PC-9 (cell line): ENCODE data around the gene LNX1.

ENCODE experiments used
- EZH2 ChIP-seq: fragments of 200-600 bp; sonication (generic); IDR thresholded peaks from 2 replicates; pipeline ENCODE4 v1.8.0; 2017; ENCODE audit warnings: antibody characterized with exemption, low read depth
- TF ChIP-seq, protein P1 (sequence below): fragments of 200-600 bp; sonication (generic); conservative IDR thresholded peaks from 2 replicates; pipeline ENCODE4 v1.6.1; 2017; ENCODE audit warnings: mixed run types, antibody characterized with exemption, mild to moderate bottlenecking, moderate library complexity

GRCh38 chr4:53537606-53538005, 53.7 kb downstream of the LNX1 start:
- TF ChIP-seq, protein P1, sequence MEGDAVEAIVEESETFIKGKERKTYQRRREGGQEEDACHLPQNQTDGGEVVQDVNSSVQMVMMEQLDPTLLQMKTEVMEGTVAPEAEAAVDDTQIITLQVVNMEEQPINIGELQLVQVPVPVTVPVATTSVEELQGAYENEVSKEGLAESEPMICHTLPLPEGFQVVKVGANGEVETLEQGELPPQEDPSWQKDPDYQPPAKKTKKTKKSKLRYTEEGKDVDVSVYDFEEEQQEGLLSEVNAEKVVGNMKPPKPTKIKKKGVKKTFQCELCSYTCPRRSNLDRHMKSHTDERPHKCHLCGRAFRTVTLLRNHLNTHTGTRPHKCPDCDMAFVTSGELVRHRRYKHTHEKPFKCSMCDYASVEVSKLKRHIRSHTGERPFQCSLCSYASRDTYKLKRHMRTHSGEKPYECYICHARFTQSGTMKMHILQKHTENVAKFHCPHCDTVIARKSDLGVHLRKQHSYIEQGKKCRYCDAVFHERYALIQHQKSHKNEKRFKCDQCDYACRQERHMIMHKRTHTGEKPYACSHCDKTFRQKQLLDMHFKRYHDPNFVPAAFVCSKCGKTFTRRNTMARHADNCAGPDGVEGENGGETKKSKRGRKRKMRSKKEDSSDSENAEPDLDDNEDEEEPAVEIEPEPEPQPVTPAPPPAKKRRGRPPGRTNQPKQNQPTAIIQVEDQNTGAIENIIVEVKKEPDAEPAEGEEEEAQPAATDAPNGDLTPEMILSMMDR = no peak
- no peak for TF ChIP-seq EZH2
